GM03348 (cell line): ENCODE data around the gene NR2F6.

Experiments
- DNase-seq: peaks from one replicate; pipeline ENCODE4 v3.0.0; 2012; ENCODE audit warnings: low spot score

The NR2F6 gene

GRCh38 chr19:17237747-17238706, 7.7 kb downstream of the NR2F6 start:
- DNase-seq: no peak

- no peak for DNase-seq
These were observed 8.7 kb downstream of the NR2F6 start for GRCh38 chr19:17236811-17237543.

GRCh38 chr19:17235971-17236777, 9.5 kb downstream of the NR2F6 start:
- peak; percentile 65 for DNase-seq

- DNase-seq: peak; percentile 69
These were observed 10.3 kb downstream of the NR2F6 start for GRCh38 chr19:17235300-17235970.

GRCh38 chr19:17234911-17235299, 10.8 kb downstream of the NR2F6 start:
- peak; percentile 80 for DNase-seq

GRCh38 chr19:17232258-17232657, 13.5 kb downstream of the NR2F6 start:
- DNase-seq: no peak

GRCh38 chr19:17229890-17230289, 15.8 kb downstream of the NR2F6 start:
- DNase-seq: no peak

- DNase-seq: no peak
These were observed 17.8 kb downstream of the NR2F6 start for GRCh38 chr19:17227798-17228367.

- DNase-seq: peak; percentile 97
These were observed 19.5 kb downstream of the NR2F6 start, which contains the start of gene OCEL1 for GRCh38 chr19:17226002-17226933. Gene OCEL1 (plus strand): TSS chr19:17226226. CDS start chr19:17226248, 22 bp downstream.

GRCh38 chr19:17225053-17225452, 20.7 kb downstream of the NR2F6 start:
- no peak for DNase-seq

- peak; percentile 83 for DNase-seq
These were observed 25.4 kb downstream of the NR2F6 start for GRCh38 chr19:17220207-17220758.

- no peak for DNase-seq
These were observed 26.4 kb downstream of the NR2F6 start for GRCh38 chr19:17219286-17219685.

GRCh38 chr19:17216058-17216670, 29.6 kb downstream of the NR2F6 start:
- no peak for DNase-seq

GRCh38 chr19:17215127-17215971, 30.4 kb downstream of the NR2F6 start, which contains the start of gene USE1:
Gene USE1 (plus strand): TSS chr19:17215357. CDS start chr19:17215406, 49 bp downstream.
- peak; percentile 95 for DNase-seq

GRCh38 chr19:17214508-17215126, 31.1 kb downstream of the NR2F6 start:
- DNase-seq: no peak

- DNase-seq: no peak
These were observed 32.4 kb downstream of the NR2F6 start for GRCh38 chr19:17213334-17213733.

GRCh38 chr19:17211547-17212446, 33.9 kb downstream of the NR2F6 start:
- no peak for DNase-seq
